SK-N-SH (cell line): ENCODE data around the gene LHFPL6. TPM values are rescaled to one million over a fixed set of nuclear protein-coding genes. Genes with fewer than 3 reads are reported as not detected.

Source experiments
- CTCF ChIA-PET: fragments of 300-600, 350-600 bp; formaldehyde crosslinking; extraction: SDS; loops from one replicate; lab custom pipeline; 2021; lab: Yijun Ruan, JAX
- POLR2A ChIA-PET: fragments of 350-600 bp; sonication (Branson Sonifier 250); formaldehyde crosslinking; extraction: SDS; loops from one replicate; lab custom pipeline; 2020; ENCODE audit warnings: antibody characterized with exemption, inconsistent platforms; lab: Yijun Ruan, JAX
- DNase-seq: peaks from one replicate; pipeline ENCODE4 v3.0.0; 2012
- H2AFZ ChIP-seq: fragments of 200-600 bp; sonication (generic); 2 replicates; pipeline ENCODE4 v1.8.1; 2016; ENCODE audit warnings: antibody characterized with exemption, mild to moderate bottlenecking, low read depth
- H3F3A ChIP-seq: fragments of 200-600 bp; sonication (generic); replicated peaks from 2 replicates; pipeline ENCODE3; 2016; ENCODE audit warnings: antibody characterized with exemption, mild to moderate bottlenecking; ENCODE audit not compliant: insufficient read depth
- H3K27ac ChIP-seq, 2 experiments: fragments of 200-500 bp in 1 of 2; fragments of 200-600 bp in 1 of 2; sonication (Bioruptor generic) in 1 of 2; sonication (generic), shearing (Covaris generic) in 1 of 2; 2 replicates each; pipeline versions ENCODE4 v1.5.1 to v1.6.1; 2014 to 2016; ENCODE audit warnings: low read depth in 2 of 2, inconsistent platforms in 1 of 2, low read length in 1 of 2, mild to moderate bottlenecking in 1 of 2, mixed read lengths in 1 of 2
- H3K27me3 ChIP-seq: fragments of 200-600 bp; sonication (generic), shearing (Covaris generic); 2 replicates; pipeline ENCODE4 v1.6.1; 2016; ENCODE audit warnings: mixed run types; ENCODE audit not compliant: insufficient read depth
- H3K36me3 ChIP-seq, 2 experiments: fragments of 200-500 bp in 1 of 2; fragments of 200-600 bp in 1 of 2; sonication (Bioruptor generic) in 1 of 2; sonication (generic) in 1 of 2; replicated peaks in 1 of 2; 2 replicates each; pipeline versions ENCODE3 to v1.5.1; 2014 to 2016; ENCODE audit warnings: low read length in 1 of 2, mild to moderate bottlenecking in 1 of 2; ENCODE audit not compliant: insufficient read depth in 2 of 2, control insufficient read depth in 1 of 2
- H3K4me1 ChIP-seq, 2 experiments: fragments of 200-500 bp in 1 of 2; fragments of 200-600 bp in 1 of 2; sonication (Bioruptor generic) in 1 of 2; sonication (generic), shearing (Covaris generic) in 1 of 2; 2 replicates each; pipeline versions ENCODE4 v1.5.1 to v1.6.1; 2014 to 2016; ENCODE audit warnings: low read depth in 1 of 2, low read length in 1 of 2, mixed run types in 1 of 2; ENCODE audit not compliant: insufficient read depth in 2 of 2, control insufficient read depth in 1 of 2
- H3K4me2 ChIP-seq: fragments of 200-600 bp; sonication (generic), shearing (Covaris generic); 2 replicates; pipeline ENCODE4 v1.6.1; 2017; ENCODE audit warnings: mixed run types
- H3K4me3 ChIP-seq, 2 experiments: fragments of 200-500 bp in 1 of 2; fragments of 200-600 bp in 1 of 2; sonication (Bioruptor generic) in 1 of 2; sonication (generic), shearing (Covaris generic) in 1 of 2; 2 replicates each; pipeline versions ENCODE4 v1.5.1 to v1.8.1; 2014 to 2016; ENCODE audit warnings: low read depth in 2 of 2, inconsistent platforms in 1 of 2, low read length in 1 of 2, mild to moderate bottlenecking in 1 of 2, mixed read lengths in 1 of 2, moderate library complexity in 1 of 2
- H3K79me2 ChIP-seq: fragments of 200-600 bp; sonication (generic); 2 replicates; pipeline ENCODE4 v1.8.1; 2017; ENCODE audit warnings: mild to moderate bottlenecking; ENCODE audit not compliant: insufficient read depth
- H3K9ac ChIP-seq: fragments of 200-600 bp; sonication (generic); 2 replicates; pipeline ENCODE4 v1.6.1; 2017; ENCODE audit warnings: mixed run types
- H3K9me2 ChIP-seq: fragments of 200-600 bp; sonication (generic); 2 replicates; pipeline ENCODE4 v1.6.1; 2017; ENCODE audit warnings: mixed run types
- H3K9me3 ChIP-seq: fragments of 200-600 bp; sonication (generic); 2 replicates; pipeline ENCODE4 v1.6.1; 2017; ENCODE audit warnings: mixed run types, mild to moderate bottlenecking, moderate library complexity
- H4K20me1 ChIP-seq: fragments of 200-600 bp; sonication (generic); 2 replicates; pipeline ENCODE4 v1.6.1; 2017; ENCODE audit warnings: mild to moderate bottlenecking, mixed run types; ENCODE audit not compliant: insufficient read depth
- CHD2 ChIP-seq: fragments of 150-350 bp; IDR thresholded peaks from 2 replicates; pipeline ENCODE4 v1.6.1; 2018; ENCODE audit warnings: low read length; ENCODE audit not compliant: partially characterized antibody
- ELF1 ChIP-seq: IDR thresholded peaks from 2 replicates; pipeline ENCODE4 v1.4.0; 2012
- FOSL2 ChIP-seq: IDR thresholded peaks from 2 replicates; pipeline ENCODE4 v1.4.0; 2012; ENCODE audit warnings: low read depth, mild to moderate bottlenecking, moderate library complexity, borderline replicate concordance
- FOXJ3 ChIP-seq: sonication (generic); formaldehyde crosslinking; IDR thresholded peaks from 2 replicates; pipeline ENCODE4 v1.5.1; 2020; ENCODE audit warnings: mild to moderate bottlenecking, missing genetic modification reagents
- FOXM1 ChIP-seq: IDR thresholded peaks from 2 replicates; pipeline ENCODE4 v1.4.0; 2012; ENCODE audit warnings: low read depth, mild to moderate bottlenecking
- GABPA ChIP-seq: IDR thresholded peaks from 2 replicates; pipeline ENCODE4 v1.4.0; 2012; ENCODE audit warnings: low read depth, mild to moderate bottlenecking
- GATA2 ChIP-seq: sonication (generic); formaldehyde crosslinking; IDR thresholded peaks from 2 replicates; pipeline ENCODE4 v1.5.0; 2020; ENCODE audit warnings: mild to moderate bottlenecking, missing genetic modification reagents
- JUND ChIP-seq: IDR thresholded peaks from 2 replicates; pipeline ENCODE4 v1.4.0; 2012
- MEF2A ChIP-seq: IDR thresholded peaks from 2 replicates; pipeline ENCODE4 v1.4.0; 2012; ENCODE audit warnings: low read depth, borderline replicate concordance
- MXI1 ChIP-seq: IDR thresholded peaks from 2 replicates; pipeline ENCODE4 v1.6.1; 2012; ENCODE audit warnings: mild to moderate bottlenecking, low read depth, low read length, improper control_type of control experiment
- NFIC ChIP-seq: IDR thresholded peaks from 2 replicates; pipeline ENCODE4 v1.4.0; 2012; ENCODE audit warnings: borderline replicate concordance
- NRF1 ChIP-seq: IDR thresholded peaks from 2 replicates; pipeline ENCODE4 v1.6.1; 2012; ENCODE audit warnings: low read depth, mild to moderate bottlenecking, low read length
- RAD21 ChIP-seq: IDR thresholded peaks from 2 replicates; pipeline ENCODE4 v1.6.1; 2012; ENCODE audit warnings: mild to moderate bottlenecking, low read length
- RCOR1 ChIP-seq: fragments of 150-350 bp; IDR thresholded peaks from 2 replicates; pipeline ENCODE4 v1.6.1; 2017; ENCODE audit warnings: antibody characterized with exemption, low read length
- RXRA ChIP-seq: IDR thresholded peaks from 2 replicates; pipeline ENCODE4 v1.4.0; 2012; ENCODE audit warnings: low read depth, mild to moderate bottlenecking, borderline replicate concordance
- SMC3 ChIP-seq: IDR thresholded peaks from 2 replicates; pipeline ENCODE4 v1.6.1; 2012; ENCODE audit warnings: low read depth, low read length, improper control_type of control experiment
- TAF1 ChIP-seq: IDR thresholded peaks from 2 replicates; pipeline ENCODE4 v1.6.1; 2012; ENCODE audit warnings: low read depth, mild to moderate bottlenecking, low read length, moderate library complexity, borderline replicate concordance
- TCF12 ChIP-seq: IDR thresholded peaks from 2 replicates; pipeline ENCODE4 v1.4.0; 2012
- WGBS: methylation state at CpG from one replicate; pipeline ENCODE4 v1.1.6; 2017; ENCODE audit warnings: low lambda C conversion rate; 5-methylcytosine and 5-hydroxymethylcytosine counted together
- polyA plus RNA-seq, 3 experiments: library from polyadenylated mRNA; depleted of rRNA; stranded (reverse); fragments of >200 nt; gene quantifications; 2 replicates each; pipeline ENCODE4 v1.2.3, GENCODE V29; 2012
- TF ChIP-seq, protein P1 (sequence below): IDR thresholded peaks from 2 replicates; pipeline ENCODE4 v1.4.0; 2012; ENCODE audit warnings: low read depth, borderline replicate concordance
- TF ChIP-seq, protein P2 (sequence below): IDR thresholded peaks from 2 replicates; pipeline ENCODE4 v1.6.1; 2012; ENCODE audit warnings: mild to moderate bottlenecking, low read depth, low read length, moderate library complexity
- TF ChIP-seq, protein P3 (sequence below): fragments of 200-600 bp; sonication (generic); IDR thresholded peaks from 2 replicates; pipeline ENCODE4 v1.6.1; 2017; ENCODE audit warnings: antibody characterized with exemption, mild to moderate bottlenecking, moderate library complexity
- TF ChIP-seq, protein P4 (sequence below): fragments of 150-350 bp; IDR thresholded peaks from 2 replicates; pipeline ENCODE4 v1.6.1; 2016; ENCODE audit warnings: mild to moderate bottlenecking, low read depth, low read length

The LHFPL6 gene
- polyA plus RNA-seq, 1 of the 3 experiments (the other 2 are of a cell fraction) = 22.2 TPM

DNA sequence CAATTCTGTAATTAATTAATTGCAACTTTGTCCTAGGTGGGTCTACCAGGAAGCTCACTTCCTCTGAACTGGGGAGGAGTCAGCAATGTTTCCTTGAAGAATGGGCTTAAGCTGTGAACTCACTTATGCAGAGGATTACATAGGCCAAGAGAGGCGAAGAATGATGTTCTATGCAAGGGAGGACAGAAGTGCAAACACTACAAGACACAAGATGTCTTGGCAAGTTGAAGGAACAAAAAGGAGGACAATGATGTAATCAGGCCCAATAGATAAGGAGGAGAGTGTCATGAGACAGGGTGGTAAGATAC, 275.9 kb downstream of the LHFPL6 start:
- H4K20me1 ChIP-seq = no peaks in the 10 kb centered on the region
- H2AFZ ChIP-seq = no peak overlapping the region
- no peaks in the 10 kb centered on the region for H3F3A ChIP-seq
- no peaks in the 10 kb centered on the region for H3K9me2 ChIP-seq
- no peak overlapping the region for H3K27ac ChIP-seq
- H3K9ac ChIP-seq = no peak overlapping the region
- H3K4me1 ChIP-seq = no peaks in the 10 kb centered on the region
- POLR2A ChIA-PET = no interaction called here
- TF ChIP-seq NFIC (no peak), GABPA (no peak), RCOR1 (no peak), FOSL2 (no peak), JUND (no peak), TCF12 (no peak), FOXM1 (no peak), GATA2 (CRISPR knock-in tag) (no peak), ELF1 (no peak), RAD21 (no peak), RXRA (no peak), TAF1 (no peak)
- TF ChIP-seq, protein P1, sequence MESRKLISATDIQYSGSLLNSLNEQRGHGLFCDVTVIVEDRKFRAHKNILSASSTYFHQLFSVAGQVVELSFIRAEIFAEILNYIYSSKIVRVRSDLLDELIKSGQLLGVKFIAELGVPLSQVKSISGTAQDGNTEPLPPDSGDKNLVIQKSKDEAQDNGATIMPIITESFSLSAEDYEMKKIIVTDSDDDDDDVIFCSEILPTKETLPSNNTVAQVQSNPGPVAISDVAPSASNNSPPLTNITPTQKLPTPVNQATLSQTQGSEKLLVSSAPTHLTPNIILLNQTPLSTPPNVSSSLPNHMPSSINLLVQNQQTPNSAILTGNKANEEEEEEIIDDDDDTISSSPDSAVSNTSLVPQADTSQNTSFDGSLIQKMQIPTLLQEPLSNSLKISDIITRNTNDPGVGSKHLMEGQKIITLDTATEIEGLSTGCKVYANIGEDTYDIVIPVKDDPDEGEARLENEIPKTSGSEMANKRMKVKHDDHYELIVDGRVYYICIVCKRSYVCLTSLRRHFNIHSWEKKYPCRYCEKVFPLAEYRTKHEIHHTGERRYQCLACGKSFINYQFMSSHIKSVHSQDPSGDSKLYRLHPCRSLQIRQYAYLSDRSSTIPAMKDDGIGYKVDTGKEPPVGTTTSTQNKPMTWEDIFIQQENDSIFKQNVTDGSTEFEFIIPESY = no peak
- H3K4me3 ChIP-seq = no peak overlapping the region
- CTCF ChIA-PET = no interaction called here
- H3K36me3 ChIP-seq = no peaks in the 10 kb centered on the region
- H3K27me3 ChIP-seq = no peaks in the 10 kb centered on the region
- no peaks in the 10 kb centered on the region for H3K79me2 ChIP-seq
- 40% methylated on average over 1 of the region's 1 CpG for WGBS
- no peak for DNase-seq
- H3K9me3 ChIP-seq = no peaks in the 10 kb centered on the region
- no peak overlapping the region for H3K4me2 ChIP-seq

DNA sequence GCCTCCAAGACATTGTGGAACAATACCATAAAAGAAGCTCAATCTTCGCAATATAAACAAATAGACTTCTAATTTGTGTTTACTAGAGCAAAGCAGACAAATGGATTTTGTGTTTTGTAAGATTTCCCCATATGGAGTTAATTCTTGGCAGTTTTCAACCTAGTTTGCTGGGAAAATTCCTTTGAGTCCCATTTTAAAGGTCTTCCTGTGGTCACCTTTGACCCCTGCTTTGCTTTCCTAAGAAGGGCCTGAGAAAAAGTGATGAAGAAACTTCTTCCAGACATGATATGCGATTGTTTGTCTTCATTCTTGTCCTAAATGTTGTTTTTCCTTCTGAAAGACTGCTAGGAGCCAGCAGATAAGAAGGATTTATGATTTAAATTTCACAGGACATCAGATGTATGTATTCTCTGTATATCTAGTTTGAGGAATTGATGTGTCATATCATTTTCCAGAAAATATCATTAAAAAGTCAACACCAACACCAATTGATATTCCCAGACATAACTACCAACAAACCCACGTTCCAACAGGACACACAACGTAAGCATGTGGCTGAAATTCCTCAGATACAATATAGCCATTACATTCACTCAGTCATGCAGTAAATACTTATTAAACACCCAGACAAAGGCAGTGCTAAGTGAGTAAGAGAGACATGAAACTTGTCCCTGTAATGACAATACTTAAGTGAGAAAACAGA, 276.4 kb downstream of the LHFPL6 start:
- no peaks in the 10 kb centered on the region for H3K9me3 ChIP-seq
- no peaks in the 10 kb centered on the region for H4K20me1 ChIP-seq
- ChIA-PET CTCF (no interaction called here), POLR2A (no interaction called here)
- H3K27me3 ChIP-seq = no peaks in the 10 kb centered on the region
- no peaks in the 10 kb centered on the region for H3K36me3 ChIP-seq
- H3K9me2 ChIP-seq = no peaks in the 10 kb centered on the region
- no peak overlapping the region for H3K4me3 ChIP-seq
- no peaks in the 10 kb centered on the region for H3K4me1 ChIP-seq
- no peaks in the 10 kb centered on the region for H3F3A ChIP-seq
- H3K27ac ChIP-seq = no peak overlapping the region
- DNase-seq = no peak
- H3K79me2 ChIP-seq = no peaks in the 10 kb centered on the region
- H3K4me2 ChIP-seq = no peak overlapping the region
- whole genome bisulfite sequencing = 38% methylated on average over 4 of the region's 4 CpGs
- no peak overlapping the region for H2AFZ ChIP-seq
- H3K9ac ChIP-seq = no peak overlapping the region
- no peak for TF ChIP-seq CHD2
- no peak for TF ChIP-seq FOXM1
- TF ChIP-seq FOXJ3 (CRISPR knock-in tag) = no peak
- no peak for TF ChIP-seq MXI1
- TF ChIP-seq RAD21 = no peak
- TF ChIP-seq MEF2A = no peak
- TF ChIP-seq RCOR1 = no peak
- TF ChIP-seq SMC3 = no peak
- TF ChIP-seq NRF1 = no peak
- TF ChIP-seq, protein P2, sequence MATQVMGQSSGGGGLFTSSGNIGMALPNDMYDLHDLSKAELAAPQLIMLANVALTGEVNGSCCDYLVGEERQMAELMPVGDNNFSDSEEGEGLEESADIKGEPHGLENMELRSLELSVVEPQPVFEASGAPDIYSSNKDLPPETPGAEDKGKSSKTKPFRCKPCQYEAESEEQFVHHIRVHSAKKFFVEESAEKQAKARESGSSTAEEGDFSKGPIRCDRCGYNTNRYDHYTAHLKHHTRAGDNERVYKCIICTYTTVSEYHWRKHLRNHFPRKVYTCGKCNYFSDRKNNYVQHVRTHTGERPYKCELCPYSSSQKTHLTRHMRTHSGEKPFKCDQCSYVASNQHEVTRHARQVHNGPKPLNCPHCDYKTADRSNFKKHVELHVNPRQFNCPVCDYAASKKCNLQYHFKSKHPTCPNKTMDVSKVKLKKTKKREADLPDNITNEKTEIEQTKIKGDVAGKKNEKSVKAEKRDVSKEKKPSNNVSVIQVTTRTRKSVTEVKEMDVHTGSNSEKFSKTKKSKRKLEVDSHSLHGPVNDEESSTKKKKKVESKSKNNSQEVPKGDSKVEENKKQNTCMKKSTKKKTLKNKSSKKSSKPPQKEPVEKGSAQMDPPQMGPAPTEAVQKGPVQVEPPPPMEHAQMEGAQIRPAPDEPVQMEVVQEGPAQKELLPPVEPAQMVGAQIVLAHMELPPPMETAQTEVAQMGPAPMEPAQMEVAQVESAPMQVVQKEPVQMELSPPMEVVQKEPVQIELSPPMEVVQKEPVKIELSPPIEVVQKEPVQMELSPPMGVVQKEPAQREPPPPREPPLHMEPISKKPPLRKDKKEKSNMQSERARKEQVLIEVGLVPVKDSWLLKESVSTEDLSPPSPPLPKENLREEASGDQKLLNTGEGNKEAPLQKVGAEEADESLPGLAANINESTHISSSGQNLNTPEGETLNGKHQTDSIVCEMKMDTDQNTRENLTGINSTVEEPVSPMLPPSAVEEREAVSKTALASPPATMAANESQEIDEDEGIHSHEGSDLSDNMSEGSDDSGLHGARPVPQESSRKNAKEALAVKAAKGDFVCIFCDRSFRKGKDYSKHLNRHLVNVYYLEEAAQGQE = no peak
- TF ChIP-seq, protein P3, sequence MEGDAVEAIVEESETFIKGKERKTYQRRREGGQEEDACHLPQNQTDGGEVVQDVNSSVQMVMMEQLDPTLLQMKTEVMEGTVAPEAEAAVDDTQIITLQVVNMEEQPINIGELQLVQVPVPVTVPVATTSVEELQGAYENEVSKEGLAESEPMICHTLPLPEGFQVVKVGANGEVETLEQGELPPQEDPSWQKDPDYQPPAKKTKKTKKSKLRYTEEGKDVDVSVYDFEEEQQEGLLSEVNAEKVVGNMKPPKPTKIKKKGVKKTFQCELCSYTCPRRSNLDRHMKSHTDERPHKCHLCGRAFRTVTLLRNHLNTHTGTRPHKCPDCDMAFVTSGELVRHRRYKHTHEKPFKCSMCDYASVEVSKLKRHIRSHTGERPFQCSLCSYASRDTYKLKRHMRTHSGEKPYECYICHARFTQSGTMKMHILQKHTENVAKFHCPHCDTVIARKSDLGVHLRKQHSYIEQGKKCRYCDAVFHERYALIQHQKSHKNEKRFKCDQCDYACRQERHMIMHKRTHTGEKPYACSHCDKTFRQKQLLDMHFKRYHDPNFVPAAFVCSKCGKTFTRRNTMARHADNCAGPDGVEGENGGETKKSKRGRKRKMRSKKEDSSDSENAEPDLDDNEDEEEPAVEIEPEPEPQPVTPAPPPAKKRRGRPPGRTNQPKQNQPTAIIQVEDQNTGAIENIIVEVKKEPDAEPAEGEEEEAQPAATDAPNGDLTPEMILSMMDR = no peak
- TF ChIP-seq, protein P4, sequence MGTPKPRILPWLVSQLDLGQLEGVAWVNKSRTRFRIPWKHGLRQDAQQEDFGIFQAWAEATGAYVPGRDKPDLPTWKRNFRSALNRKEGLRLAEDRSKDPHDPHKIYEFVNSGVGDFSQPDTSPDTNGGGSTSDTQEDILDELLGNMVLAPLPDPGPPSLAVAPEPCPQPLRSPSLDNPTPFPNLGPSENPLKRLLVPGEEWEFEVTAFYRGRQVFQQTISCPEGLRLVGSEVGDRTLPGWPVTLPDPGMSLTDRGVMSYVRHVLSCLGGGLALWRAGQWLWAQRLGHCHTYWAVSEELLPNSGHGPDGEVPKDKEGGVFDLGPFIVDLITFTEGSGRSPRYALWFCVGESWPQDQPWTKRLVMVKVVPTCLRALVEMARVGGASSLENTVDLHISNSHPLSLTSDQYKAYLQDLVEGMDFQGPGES = no peak
- TF ChIP-seq ELF1 = no peak
